Mucosa of rectum (tissue), 2 donors: ENCODE data around the gene RXFP4.
"Not testable (repeated sequence)": the region's sequence is repeated elsewhere in the genome, so short reads cannot be mapped to it uniquely, and the experiment has no call there.

Experiments
- H3K27ac ChIP-seq, 2 donors: one replicate each; pipeline ENCODE4 v1.7.0; 2013; ENCODE audit warnings: inconsistent platforms in 2 of 2, low read depth in 2 of 2, low read length in 2 of 2
- H3K27me3 ChIP-seq, 2 donors: one replicate each; pipeline ENCODE4 v1.7.0; 2013; ENCODE audit warnings: low read length in 2 of 2; ENCODE audit not compliant: control insufficient read depth in 2 of 2, insufficient read depth in 2 of 2
- H3K36me3 ChIP-seq, 2 donors: one replicate each; pipeline ENCODE4 v1.7.0; 2013; ENCODE audit warnings: low read length in 2 of 2; ENCODE audit not compliant: control insufficient read depth in 2 of 2, insufficient read depth in 2 of 2
- H3K4me1 ChIP-seq, 2 donors: one replicate each; pipeline ENCODE4 v1.7.0; 2013; ENCODE audit warnings: low read length in 2 of 2, mild to moderate bottlenecking in 1 of 2; ENCODE audit not compliant: control insufficient read depth in 2 of 2, insufficient read depth in 2 of 2
- H3K4me3 ChIP-seq, 2 donors: one replicate each; pipeline ENCODE4 v1.7.0; 2013; ENCODE audit warnings: low read length in 2 of 2
- H3K9ac ChIP-seq, 2 donors: one replicate each; pipeline ENCODE4 v1.7.0; 2013; ENCODE audit warnings: low read length in 2 of 2, low read depth in 1 of 2, mild to moderate bottlenecking in 1 of 2
- H3K9me3 ChIP-seq, 2 donors: one replicate each; pipeline ENCODE4 v1.7.0; 2013; ENCODE audit warnings: low read length in 2 of 2; ENCODE audit not compliant: control insufficient read depth in 2 of 2
- donor health status: healthy.
- donor health status: Normal muscosa, but diverticular disease.

The RXFP4 gene

GRCh38 chr1:155983191-155984024 lies 42.0 kb downstream of the RXFP4 start:
- Histone ChIP-seq H3K27me3 (no peaks in the 10 kb centered on the region), H3K4me3 (peak overlapping the region; percentile 6 to 44), H3K4me1 (peaks cover 40 to 42% of the 10 kb centered on the region in 2 donors), H3K9ac (peak overlapping the region; percentile 8 to 38), H3K36me3 (peaks cover 3% of the 10 kb centered on the region in 2 donors), H3K27ac (peak overlapping the region; percentile 50 to 56), H3K9me3 (no peaks in the 10 kb centered on the region)

- Histone ChIP-seq H3K9me3 (no peaks in the 10 kb centered on the region), H3K27me3 (no peaks in the 10 kb centered on the region), H3K9ac (no peak overlapping the region), H3K27ac (peak overlapping the region in 1 of 2 donors; percentile 56), H3K36me3 (peaks cover 3% of the 10 kb centered on the region in 2 donors), H3K4me1 (peaks cover 38 to 40% of the 10 kb centered on the region in 2 donors), H3K4me3 (no peak overlapping the region)
These were observed 42.9 kb downstream of the RXFP4 start for GRCh38 chr1:155984341-155984740.

- H3K27me3 ChIP-seq, H3K27ac ChIP-seq, H3K9ac ChIP-seq, H3K36me3 ChIP-seq, H3K4me3 ChIP-seq, H3K9me3 ChIP-seq: not testable (repeated sequence)
- H3K4me1 ChIP-seq, result peaks cover 33 to 35% of the 10 kb centered on the region in 2 donors
These were observed 43.6 kb downstream of the RXFP4 start for GRCh38 chr1:155984903-155985645.

- Histone ChIP-seq H3K9ac (no peak overlapping the region), H3K4me1 (peaks cover 5 to 10% of the 10 kb centered on the region in 2 donors), H3K4me3 (peak overlapping the region; percentile 51 to 61), H3K27ac (peak overlapping the region in 1 of 2 donors; percentile 23), H3K36me3 (no peaks in the 10 kb centered on the region), H3K27me3 (no peaks in the 10 kb centered on the region), H3K9me3 (no peaks in the 10 kb centered on the region)
These were observed 48.0 kb downstream of the RXFP4 start for GRCh38 chr1:155989242-155990004.

- H3K27me3 ChIP-seq, result no peaks in the 10 kb centered on the region
- H3K36me3 ChIP-seq, result no peaks in the 10 kb centered on the region
- H3K27ac ChIP-seq, result peak overlapping the region in 1 of 2 donors; percentile 23
- H3K4me3 ChIP-seq, result peak overlapping the region in 1 of 2 donors; percentile 61
- H3K9ac ChIP-seq, result no peak overlapping the region
- no peaks in the 10 kb centered on the region for H3K9me3 ChIP-seq
- H3K4me1 ChIP-seq, result peaks cover 5 to 10% of the 10 kb centered on the region in 2 donors
These were observed 48.7 kb downstream of the RXFP4 start for GRCh38 chr1:155990005-155990739.
